GM12873 (cell line): ENCODE measurements around the gene TRIB2.

Source experiments
- CTCF ChIP-seq: IDR thresholded peaks from 2 replicates; pipeline ENCODE4 v1.5.1; 2012; ENCODE audit warnings: low read depth, mild to moderate bottlenecking, moderate library complexity, low read length, control low read depth; ENCODE audit not compliant: insufficient read depth; ENCODE audit errors: missing control alignments

The TRIB2 gene

GRCh38 chr2:12701786-12702167, 15.0 kb upstream of the TRIB2 start:
- TF ChIP-seq CTCF: no peak

GRCh38 chr2:12702168-12703121, 14.3 kb upstream of the TRIB2 start:
- TF ChIP-seq CTCF: no peak

GRCh38 chr2:12704378-12704777, 12.4 kb upstream of the TRIB2 start:
- TF ChIP-seq CTCF: no peak

GRCh38 chr2:12705230-12705629, 11.5 kb upstream of the TRIB2 start:
- no peak for TF ChIP-seq CTCF

GRCh38 chr2:12705742-12706141, 11.0 kb upstream of the TRIB2 start:
- TF ChIP-seq CTCF: no peak

- no peak for TF ChIP-seq CTCF
Observed at GRCh38 chr2:12708508-12709206, 8.1 kb upstream of the TRIB2 start.

GRCh38 chr2:12709207-12709522, 7.6 kb upstream of the TRIB2 start:
- TF ChIP-seq CTCF: no peak
